Glomerular visceral epithelial cell (primary cell): Measurements from ENCODE around the gene CDR2L.

Source experiments
- DNase-seq: peaks from one replicate; pipeline ENCODE4 v3.0.0-alpha.2; 2016; ENCODE audit errors: extremely low spot score

CDR2L gene

GRCh38 chr17:74987418-74987908, at the start of gene CDR2L:
TSS of gene CDR2L (plus strand) at chr17:74987632. CDS start at chr17:74988044, 412 bp downstream.
- DNase-seq = peak; percentile 95

GRCh38 chr17:74938194-74938950, 49.1 kb upstream of the CDR2L start:
- DNase-seq = no peak

- DNase-seq = no peak
Measured at GRCh38 chr17:74939534-74939933, 47.9 kb upstream of the CDR2L start.

GRCh38 chr17:74941128-74941725, 46.2 kb upstream of the CDR2L start:
- no peak for DNase-seq

GRCh38 chr17:74943808-74944522, 43.5 kb upstream of the CDR2L start:
- DNase-seq = no peak

- DNase-seq = no peak
Measured at GRCh38 chr17:74945543-74945942, 41.9 kb upstream of the CDR2L start.

GRCh38 chr17:74946641-74947040, 40.8 kb upstream of the CDR2L start:
- DNase-seq = no peak

GRCh38 chr17:74947041-74947754, 40.2 kb upstream of the CDR2L start:
- no peak for DNase-seq

- DNase-seq = no peak
Measured at GRCh38 chr17:74949455-74950115, 37.8 kb upstream of the CDR2L start.

GRCh38 chr17:74950207-74950606, 37.2 kb upstream of the CDR2L start:
- DNase-seq = no peak

GRCh38 chr17:74951065-74951464, 36.4 kb upstream of the CDR2L start:
- no peak for DNase-seq

GRCh38 chr17:74951680-74952421, 35.6 kb upstream of the CDR2L start:
- no peak for DNase-seq

GRCh38 chr17:74952431-74953133, 34.9 kb upstream of the CDR2L start:
- DNase-seq = no peak

GRCh38 chr17:74953134-74953687, 34.2 kb upstream of the CDR2L start:
- no peak for DNase-seq

- no peak for DNase-seq
Measured at GRCh38 chr17:74954115-74954514, 33.3 kb upstream of the CDR2L start.

- DNase-seq = no peak
Measured at GRCh38 chr17:74954665-74955421, 32.6 kb upstream of the CDR2L start.

GRCh38 chr17:74956093-74956492, 31.3 kb upstream of the CDR2L start:
- DNase-seq = no peak

GRCh38 chr17:74957935-74958740, 29.3 kb upstream of the CDR2L start:
- peak; percentile 68 for DNase-seq
